HCT116 (cell line): ENCODE measurements around the gene PXDN. TPM values are rescaled to one million over a fixed set of nuclear protein-coding genes. Genes with fewer than 3 reads are reported as not detected.

Experiments used
- ATAC-seq: fragments of 200-7000 bp; cut with Tn5 transposase; 2 replicates; pipeline ENCODE4 v1.9.1; 2020; ENCODE audit warnings: mild to moderate bottlenecking, moderate library complexity
- BruUV-seq: library from RNA; stranded (reverse); fragments of 400-500 nt; replicated peaks from 2 replicates; lab custom pipeline; 2021; lab: Mats Ljungman, UMichigan
- CTCF ChIA-PET: fragments of 300-600 bp; sonication (Branson Sonifier 250); formaldehyde crosslinking; loops from one replicate; lab custom pipeline; 2021; ENCODE audit warnings: antibody characterized with exemption; lab: Charles Lee
- POLR2A ChIA-PET: fragments of 300-600, 350-600 bp; sonication (Branson Sonifier 250); formaldehyde crosslinking; loops from one replicate; lab custom pipeline; 2021; ENCODE audit warnings: antibody characterized with exemption; lab: Charles Lee
- RAD21 ChIA-PET, 2 experiments: fragments of 300-600 bp; sonication (Branson Sonifier 250); formaldehyde crosslinking; loops; one replicate each; lab custom pipeline; 2023; ENCODE audit warnings: low total read pairs in 2 of 2; ENCODE audit not compliant: uncharacterized antibody in 2 of 2, unreplicated experiment in 2 of 2, low non-redundant PET in 1 of 2; lab: Charles Lee
- DNase-seq: peaks from one replicate; pipeline ENCODE4 v3.0.0-alpha.2; 2010; ENCODE audit warnings: low read depth, low spot score
- H2AFZ ChIP-seq: fragments of 200-600 bp; shearing (Covaris generic), sonication (generic); 2 replicates; pipeline ENCODE4 v1.6.1; 2017; ENCODE audit warnings: low read depth, mixed run types, mixed read lengths, antibody characterized with exemption, low read length; ENCODE audit not compliant: poor library complexity, severe bottlenecking
- H3K27ac ChIP-seq: 2 replicates; pipeline ENCODE4 v1.5.1; 2012; ENCODE audit warnings: low read depth, low read length
- H3K27me3 ChIP-seq: fragments of 200-600 bp; sonication (generic); 2 replicates; pipeline ENCODE4 v1.6.1; 2016; ENCODE audit warnings: mixed run types, low read length, mixed read lengths; ENCODE audit not compliant: insufficient read depth
- H3K36me3 ChIP-seq, 2 experiments: fragments of 200-500 bp in 1 of 2; fragments of 200-600 bp in 1 of 2; sonication (Bioruptor generic) in 1 of 2; sonication (generic) in 1 of 2; 2 replicates each; pipeline versions ENCODE4 v1.5.1 to v1.6.1; 2014 to 2016; ENCODE audit warnings: low read length in 2 of 2, inconsistent platforms in 1 of 2, mixed read lengths in 1 of 2, mixed run types in 1 of 2; ENCODE audit not compliant: insufficient read depth in 2 of 2, control insufficient read depth in 1 of 2
- H3K4me1 ChIP-seq, 2 experiments: fragments of 200-600 bp in 1 of 2; sonication (generic) in 1 of 2; 2 replicates each; pipeline versions ENCODE4 v1.5.1 to v1.6.1; 2012 to 2017; ENCODE audit warnings: low read length in 2 of 2, inconsistent platforms in 1 of 2, mild to moderate bottlenecking in 1 of 2, mixed read lengths in 1 of 2, mixed run types in 1 of 2, moderate library complexity in 1 of 2; ENCODE audit not compliant: insufficient read depth in 2 of 2, control insufficient read depth in 1 of 2
- H3K4me2 ChIP-seq: fragments of 200-600 bp; sonication (generic); 2 replicates; pipeline ENCODE4 v1.6.1; 2017; ENCODE audit warnings: mixed run types, low read length, mixed read lengths
- H3K4me3 ChIP-seq, 2 experiments: fragments of 200-600 bp in 1 of 2; sonication (generic) in 1 of 2; replicated peaks in 1 of 2; 2 replicates each; pipeline ENCODE4 v1.5.1; 2011 to 2016; ENCODE audit warnings: low read length in 2 of 2, control low read depth in 1 of 2, low read depth in 1 of 2, mild to moderate bottlenecking in 1 of 2, mixed read lengths in 1 of 2, mixed run types in 1 of 2
- H3K79me2 ChIP-seq: fragments of 200-600 bp; sonication (generic); 2 replicates; pipeline ENCODE4 v1.6.1; 2017; ENCODE audit warnings: mild to moderate bottlenecking, mixed run types, low read length, moderate library complexity, mixed read lengths; ENCODE audit not compliant: insufficient read depth
- H3K9ac ChIP-seq: fragments of 200-600 bp; sonication (generic); 2 replicates; pipeline ENCODE4 v1.6.1; 2016; ENCODE audit warnings: low read length, mixed read lengths
- H3K9me2 ChIP-seq: fragments of 200-600 bp; sonication (generic), shearing (Covaris generic); 2 replicates; pipeline ENCODE4 v1.6.1; 2017; ENCODE audit warnings: mixed run types, mild to moderate bottlenecking, moderate library complexity; ENCODE audit not compliant: insufficient read depth
- H3K9me3 ChIP-seq, 2 experiments: fragments of 200-500 bp in 1 of 2; fragments of 200-600 bp in 1 of 2; sonication (Bioruptor generic) in 1 of 2; sonication (generic) in 1 of 2; 2 replicates each; pipeline ENCODE4 v1.6.1; 2014 to 2017; ENCODE audit warnings: low read length in 2 of 2, mixed read lengths in 2 of 2, inconsistent platforms in 1 of 2, low read depth in 1 of 2, mild to moderate bottlenecking in 1 of 2, mixed run types in 1 of 2, moderate library complexity in 1 of 2; ENCODE audit not compliant: control insufficient read depth in 1 of 2, insufficient read depth in 1 of 2
- H4K20me1 ChIP-seq: fragments of 200-600 bp; sonication (generic), shearing (Covaris generic); 2 replicates; pipeline ENCODE4 v1.6.1; 2017; ENCODE audit warnings: mixed run types, mild to moderate bottlenecking, moderate library complexity; ENCODE audit not compliant: insufficient read depth
- ATF3 ChIP-seq: IDR thresholded peaks from 2 replicates; pipeline ENCODE4 v1.6.1; 2012
- CBX3 ChIP-seq: IDR thresholded peaks from 2 replicates; pipeline ENCODE4 v1.6.1; 2012; ENCODE audit warnings: low read depth
- CEBPB ChIP-seq: IDR thresholded peaks from 2 replicates; pipeline ENCODE4 v1.6.1; 2012; ENCODE audit warnings: low read depth
- EZH2phosphoT487 ChIP-seq: fragments of 200-600 bp; IDR thresholded peaks from 2 replicates; pipeline ENCODE4 v1.6.1; 2018; ENCODE audit warnings: antibody characterized with exemption, borderline replicate concordance
- FOSL1 ChIP-seq: IDR thresholded peaks from 2 replicates; pipeline ENCODE4 v1.6.1; 2012; ENCODE audit warnings: low read depth
- JUND ChIP-seq: IDR thresholded peaks from 2 replicates; pipeline ENCODE4 v1.6.1; 2012
- MAX ChIP-seq: IDR thresholded peaks from 2 replicates; pipeline ENCODE4 v1.6.1; 2012
- POLR2A ChIP-seq: IDR thresholded peaks from 2 replicates; pipeline ENCODE4 v1.7.0; 2011; ENCODE audit warnings: borderline replicate concordance; ENCODE audit not compliant: insufficient read depth, insufficient read length; ENCODE audit errors: extremely low read depth
- SIN3A ChIP-seq: IDR thresholded peaks from 2 replicates; pipeline ENCODE4 v1.6.1; 2012; ENCODE audit warnings: low read depth
- SP1 ChIP-seq: IDR thresholded peaks from 2 replicates; pipeline ENCODE4 v1.6.1; 2012; ENCODE audit warnings: low read depth
- TCF7L2 ChIP-seq: IDR thresholded peaks from 2 replicates; pipeline ENCODE4 v1.7.0; 2011; ENCODE audit warnings: borderline replicate concordance, inconsistent platforms; ENCODE audit not compliant: insufficient read depth, insufficient read length; ENCODE audit errors: extremely low read depth
- YY1 ChIP-seq: IDR thresholded peaks from 2 replicates; pipeline ENCODE4 v1.6.1; 2011; ENCODE audit warnings: low read length, low read depth, moderate library complexity, mild to moderate bottlenecking; ENCODE audit not compliant: insufficient replicate concordance; ENCODE audit errors: extremely low read depth
- ZBTB33 ChIP-seq: IDR thresholded peaks from 2 replicates; pipeline ENCODE4 v1.6.1; 2011; ENCODE audit warnings: mild to moderate bottlenecking, low read length, moderate library complexity; ENCODE audit not compliant: insufficient replicate concordance; ENCODE audit errors: extremely low read depth
- ZFX ChIP-seq: fragments of 450-650 bp; IDR thresholded peaks from 2 replicates; pipeline ENCODE4 v1.6.1; 2017
- ZNF274 ChIP-seq: fragments of 200-500 bp; sonication (Bioruptor generic); IDR thresholded peaks from 2 replicates; pipeline ENCODE4 v1.6.1; 2014; ENCODE audit warnings: mild to moderate bottlenecking, low read depth, low read length, inconsistent platforms
- intact Hi-C: fragments of 100-400 bp; cut with micrococcal nuclease; formaldehyde crosslinking; loops from 2 replicates; pipeline ENCODE4 v1.10.0; 2022
- total RNA-seq: library from RNA; stranded (reverse); gene quantifications from one replicate; pipeline ENCODE4 v1.2.1, GENCODE V29; 2021; ENCODE audit not compliant: unreplicated experiment

Gene PXDN
- total RNA-seq, 1 experiment from 2014 or later, result 10.7 TPM

GRCh38 chr2:1613731-1614354 is 130.5 kb downstream of the PXDN start:
- H3K9me3 ChIP-seq, result no peaks in the 10 kb centered on the region
- no peak overlapping the region for H2AFZ ChIP-seq
- no peaks in the 10 kb centered on the region for H3K36me3 ChIP-seq
- peaks cover 2 to 7% of the 10 kb centered on the region in 2 experiments; a peak in 3 of 4 replicates for H3K4me1 ChIP-seq
- H3K27me3 ChIP-seq, result peaks cover 28% of the 10 kb centered on the region
- H3K4me3 ChIP-seq, result no peak overlapping the region
- ATAC-seq (peak; percentile 55), DNase-seq (no peak)
- H3K27ac ChIP-seq, result no peak overlapping the region
- H3K4me2 ChIP-seq, result 0 out of 2 replicates have a peak overlapping the region, but pooled peaks have one; percentile 8
- TF ChIP-seq POLR2A (no peak), EZH2phosphoT487 (no peak), ZBTB33 (no peak), ZNF274 (no peak), FOSL1 (no peak), MAX (no peak), SP1 (no peak), TCF7L2 (no peak), ATF3 (no peak), CEBPB (no peak), ZFX (no peak), JUND (no peak), CBX3 (no peak), YY1 (no peak), SIN3A (no peak)
- no peaks in the 10 kb centered on the region for H3K79me2 ChIP-seq
- CTCF ChIA-PET, result no interaction called here
- H3K9me2 ChIP-seq, result no peaks in the 10 kb centered on the region
- H4K20me1 ChIP-seq, result no peaks in the 10 kb centered on the region
- intact Hi-C loops, result no loop called here
- BruUV-seq, result no TSS peak
- POLR2A ChIA-PET, result no interaction called here
- RAD21 ChIA-PET, result no interaction called here
- H3K9ac ChIP-seq, result no peak overlapping the region
